Body of pancreas (tissue), 4 donors: ENCODE measurements around the gene ADAMTS4.

Experiments used
- CTCF ChIP-seq, 7 experiments: fragments of 450-650 bp in 4 of 7; fragments of 200-600 bp in 3 of 7; sonication (generic) in 3 of 7; IDR thresholded peaks; one replicate each; pipeline ENCODE4 v1.5.1; 2016 to 2019; ENCODE audit warnings: antibody characterized with exemption in 7 of 7
- POLR2A ChIP-seq, 3 donors: fragments of 450-650 bp; IDR thresholded peaks; one replicate each; pipeline ENCODE4 v1.6.1; 2016; ENCODE audit warnings: antibody characterized with exemption in 3 of 3, mild to moderate bottlenecking in 2 of 3

- TF ChIP-seq CTCF (IDR thresholded peaks at IDR 0.05), result no peak
- TF ChIP-seq POLR2A (IDR thresholded peaks at IDR 0.05), result no peak
Observed at GRCh38 chr1:161219078-161219892, 20.4 kb upstream of the ADAMTS4 start.
